CD14-positive monocyte (primary cell): ENCODE results near the gene TMEM141. TPM values are rescaled to one million over a fixed set of nuclear protein-coding genes. Genes with fewer than 3 reads are reported as not detected.

ENCODE experiments used
- DNase-seq, 3 donors: peaks; one replicate each; pipeline ENCODE4 v3.0.0-alpha.2; 2011 to 2022
- H2AFZ ChIP-seq: 2 replicates; pipeline ENCODE4 v1.6.0; 2012; ENCODE audit warnings: mild to moderate bottlenecking, low read depth, low read length, inconsistent platforms; ENCODE audit not compliant: insufficient read depth, poor library complexity, severe bottlenecking
- H3K27ac ChIP-seq, 2 donors: 1 replicate in 1 of 2; 2 replicates in 1 of 2; pipeline ENCODE4 v1.5.1; 2012 to 2013; ENCODE audit warnings: low read length in 2 of 2, control low read depth in 1 of 2, inconsistent platforms in 1 of 2, low read depth in 1 of 2, mild to moderate bottlenecking in 1 of 2
- H3K27me3 ChIP-seq, 2 donors: one replicate each; pipeline versions ENCODE4 v1.6.0 to v1.6.1; 2011 to 2013; ENCODE audit warnings: low read length in 2 of 2; ENCODE audit not compliant: control insufficient read depth in 2 of 2, insufficient read depth in 2 of 2
- H3K36me3 ChIP-seq, 2 donors: replicated peaks in 1 of 2; 1 replicate in 1 of 2; 2 replicates in 1 of 2; pipeline versions ENCODE4 v1.5.1 to v1.6.1; 2012 to 2013; ENCODE audit warnings: low read length in 2 of 2, control low read depth in 1 of 2, inconsistent platforms in 1 of 2, mild to moderate bottlenecking in 1 of 2; ENCODE audit not compliant: insufficient read depth in 2 of 2, control insufficient read depth in 1 of 2
- H3K4me1 ChIP-seq, 2 donors: 1 replicate in 1 of 2; 2 replicates in 1 of 2; pipeline versions ENCODE4 v1.5.1 to v1.6.1; 2012 to 2013; ENCODE audit warnings: low read length in 2 of 2, control low read depth in 1 of 2, inconsistent platforms in 1 of 2, mild to moderate bottlenecking in 1 of 2, moderate library complexity in 1 of 2; ENCODE audit not compliant: insufficient read depth in 2 of 2, control insufficient read depth in 1 of 2
- H3K4me2 ChIP-seq: replicated peaks from 2 replicates; pipeline ENCODE3; 2012; ENCODE audit warnings: low read length, moderate library complexity, mild to moderate bottlenecking; ENCODE audit not compliant: poor library complexity, severe bottlenecking; ENCODE audit errors: extremely low read depth
- H3K4me3 ChIP-seq, 3 experiments: fragments of 200-600 bp in 1 of 3; sonication (generic) in 1 of 3; replicated peaks in 1 of 3; 1 replicate in 2 of 3; 2 replicates in 1 of 3; pipeline ENCODE4 v1.5.1; 2011 to 2013; ENCODE audit warnings: low read length in 3 of 3, mild to moderate bottlenecking in 3 of 3, control low read depth in 2 of 3, low read depth in 2 of 3, inconsistent platforms in 1 of 3, moderate library complexity in 1 of 3
- H3K79me2 ChIP-seq: 2 replicates; pipeline ENCODE4 v1.6.0; 2012; ENCODE audit warnings: mild to moderate bottlenecking, control low read depth, inconsistent platforms, low read length, moderate library complexity; ENCODE audit not compliant: insufficient read depth
- H3K9ac ChIP-seq: 2 replicates; pipeline ENCODE4 v1.6.0; 2017; ENCODE audit warnings: low read length, mild to moderate bottlenecking; ENCODE audit not compliant: insufficient read depth, poor library complexity, severe bottlenecking
- H3K9me3 ChIP-seq, 2 donors: replicated peaks in 1 of 2; 1 replicate in 1 of 2; 2 replicates in 1 of 2; pipeline versions ENCODE4 v1.5.1 to v1.6.1; 2012 to 2013; ENCODE audit warnings: low read length in 2 of 2, control low read depth in 1 of 2; ENCODE audit not compliant: control insufficient read depth in 1 of 2, insufficient read depth in 1 of 2
- H4K20me1 ChIP-seq: 2 replicates; pipeline ENCODE4 v1.6.0; 2012; ENCODE audit warnings: mild to moderate bottlenecking, low read length, control low read depth, moderate library complexity; ENCODE audit not compliant: insufficient read depth
- H3K27ac Mint-ChIP-seq, 7 donors: one replicate each; pipeline ENCODE4 v1.8.0; 2020; ENCODE audit warnings: mild to moderate bottlenecking in 7 of 7, mixed read lengths in 7 of 7, moderate library complexity in 6 of 7, inconsistent platforms in 2 of 7
- H3K27me3 Mint-ChIP-seq, 3 donors: one replicate each; pipeline ENCODE4 v1.8.0; 2021 to 2022; ENCODE audit warnings: low read depth in 3 of 3, mild to moderate bottlenecking in 3 of 3, mixed read lengths in 3 of 3, moderate library complexity in 3 of 3, inconsistent platforms in 1 of 3
- H3K36me3 Mint-ChIP-seq, 2 donors: one replicate each; pipeline ENCODE4 v1.8.0; 2020; ENCODE audit warnings: mixed read lengths in 2 of 2, inconsistent platforms in 1 of 2, mild to moderate bottlenecking in 1 of 2
- H3K4me1 Mint-ChIP-seq: one replicate; pipeline ENCODE4 v1.8.0; 2020; ENCODE audit warnings: mild to moderate bottlenecking, mixed read lengths
- H3K4me3 Mint-ChIP-seq, 2 donors: one replicate each; pipeline ENCODE4 v1.8.0; 2020; ENCODE audit warnings: mild to moderate bottlenecking in 2 of 2, mixed read lengths in 2 of 2, moderate library complexity in 1 of 2
- H3K9me3 Mint-ChIP-seq, 7 donors: one replicate each; pipeline ENCODE4 v1.8.0; 2020 to 2022; ENCODE audit warnings: mixed read lengths in 7 of 7, mild to moderate bottlenecking in 6 of 7, moderate library complexity in 6 of 7, inconsistent platforms in 2 of 7
- WGBS: methylation state at CpG from one replicate; pipeline ENCODE4 v1.1.5; 2013; ENCODE audit warnings: missing lambda C conversion rate; ENCODE audit not compliant: insufficient coverage; 5-methylcytosine and 5-hydroxymethylcytosine counted together
- intact Hi-C, 2 donors: fragments of 100-400 bp; cut with micrococcal nuclease; formaldehyde crosslinking; loops; one replicate each; pipeline versions ENCODE4 v1.15.0 to v1.15.1; 2023
- polyA plus RNA-seq, 3 donors: library from polyadenylated mRNA; depleted of rRNA in 1 of 3; unstranded in 2 of 3; stranded (reverse) in 1 of 3; fragments of 300-500 nt in 2 of 3; fragments of >200 nt in 1 of 3; fragmentation: Illumina TruSeq in 2 of 3; gene quantifications; 1 replicate in 2 of 3; 2 replicates in 1 of 3; pipeline ENCODE4 v1.2.3, GENCODE V29; 2012 to 2021
- TF ChIP-seq, protein P1 (sequence below): fragments of 200-600 bp; IDR thresholded peaks from one replicate; pipeline ENCODE4 v1.8.0; 2022; ENCODE audit warnings: antibody characterized with exemption, mild to moderate bottlenecking

The TMEM141 gene
- polyA plus RNA-seq, 3 donors = 33.1 to 47.2 (median 39.2) TPM

DNA sequence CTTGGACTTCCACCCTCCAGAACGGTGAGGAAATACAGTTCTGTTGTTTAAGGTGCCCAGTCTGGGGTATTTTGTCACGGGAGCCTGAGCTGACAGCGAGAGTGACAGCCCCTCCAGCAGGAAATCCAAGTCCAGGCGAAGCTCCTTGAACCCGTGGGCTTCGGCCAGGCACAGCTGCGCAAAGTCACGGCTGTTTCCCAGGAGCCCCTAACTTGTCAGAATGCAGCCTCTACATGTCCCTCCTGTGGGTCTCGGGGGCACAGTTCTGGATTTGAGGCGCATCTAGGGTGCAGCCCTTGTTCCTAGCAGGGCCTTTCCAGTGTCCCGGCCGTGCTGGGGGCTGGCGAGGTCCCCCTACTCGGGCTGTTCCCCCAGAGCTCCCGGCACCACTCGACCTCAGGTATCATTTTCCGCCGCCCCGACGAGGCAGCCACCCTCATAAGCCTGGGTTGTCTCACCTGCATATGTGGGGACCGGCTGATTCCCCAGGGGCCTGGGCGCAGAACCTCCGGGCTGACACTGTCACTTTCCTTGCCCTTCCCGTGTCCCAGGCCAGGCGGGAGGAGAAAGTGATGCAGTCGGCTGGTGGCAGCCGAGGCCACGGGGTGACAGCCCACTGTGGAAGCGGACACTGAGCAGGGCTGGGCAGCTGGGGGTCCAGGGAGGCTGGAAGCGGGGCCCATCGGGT is 37.6 kb upstream of the TMEM141 start:
- H3K4me2 ChIP-seq = no peak overlapping the region
- H3K79me2 ChIP-seq = no peaks in the 10 kb centered on the region
- H3K36me3 Mint-ChIP-seq = peaks cover 0 to 4% of the 10 kb centered on the region in 2 donors
- H3K27ac ChIP-seq = no peak overlapping the region
- H3K9me3 ChIP-seq = peaks cover 25 to 38% of the 10 kb centered on the region in 2 donors
- DNase-seq = no peak
- H3K27ac Mint-ChIP-seq = no peak overlapping the region
- H3K4me1 ChIP-seq = no peaks in the 10 kb centered on the region
- H3K4me3 ChIP-seq = no peak overlapping the region
- H3K27me3 Mint-ChIP-seq = peaks cover 5 to 25% (median 8%) of the 10 kb centered on the region in 3 donors
- H3K36me3 ChIP-seq = no peaks in the 10 kb centered on the region
- H4K20me1 ChIP-seq = no peaks in the 10 kb centered on the region
- peaks cover 24 to 42% (median 39%) of the 10 kb centered on the region in 7 donors for H3K9me3 Mint-ChIP-seq
- intact Hi-C loops = no loop called here
- no peak overlapping the region for H3K4me3 Mint-ChIP-seq
- TF ChIP-seq, protein P1, sequence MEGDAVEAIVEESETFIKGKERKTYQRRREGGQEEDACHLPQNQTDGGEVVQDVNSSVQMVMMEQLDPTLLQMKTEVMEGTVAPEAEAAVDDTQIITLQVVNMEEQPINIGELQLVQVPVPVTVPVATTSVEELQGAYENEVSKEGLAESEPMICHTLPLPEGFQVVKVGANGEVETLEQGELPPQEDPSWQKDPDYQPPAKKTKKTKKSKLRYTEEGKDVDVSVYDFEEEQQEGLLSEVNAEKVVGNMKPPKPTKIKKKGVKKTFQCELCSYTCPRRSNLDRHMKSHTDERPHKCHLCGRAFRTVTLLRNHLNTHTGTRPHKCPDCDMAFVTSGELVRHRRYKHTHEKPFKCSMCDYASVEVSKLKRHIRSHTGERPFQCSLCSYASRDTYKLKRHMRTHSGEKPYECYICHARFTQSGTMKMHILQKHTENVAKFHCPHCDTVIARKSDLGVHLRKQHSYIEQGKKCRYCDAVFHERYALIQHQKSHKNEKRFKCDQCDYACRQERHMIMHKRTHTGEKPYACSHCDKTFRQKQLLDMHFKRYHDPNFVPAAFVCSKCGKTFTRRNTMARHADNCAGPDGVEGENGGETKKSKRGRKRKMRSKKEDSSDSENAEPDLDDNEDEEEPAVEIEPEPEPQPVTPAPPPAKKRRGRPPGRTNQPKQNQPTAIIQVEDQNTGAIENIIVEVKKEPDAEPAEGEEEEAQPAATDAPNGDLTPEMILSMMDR = no peak
- H3K4me1 Mint-ChIP-seq = peaks cover 10% of the 10 kb centered on the region
- no peak overlapping the region for H2AFZ ChIP-seq
- WGBS = 96% methylated on average over 30 of the region's 31 CpGs
- H3K9ac ChIP-seq = no peak overlapping the region
- H3K27me3 ChIP-seq = no peaks in the 10 kb centered on the region

DNA sequence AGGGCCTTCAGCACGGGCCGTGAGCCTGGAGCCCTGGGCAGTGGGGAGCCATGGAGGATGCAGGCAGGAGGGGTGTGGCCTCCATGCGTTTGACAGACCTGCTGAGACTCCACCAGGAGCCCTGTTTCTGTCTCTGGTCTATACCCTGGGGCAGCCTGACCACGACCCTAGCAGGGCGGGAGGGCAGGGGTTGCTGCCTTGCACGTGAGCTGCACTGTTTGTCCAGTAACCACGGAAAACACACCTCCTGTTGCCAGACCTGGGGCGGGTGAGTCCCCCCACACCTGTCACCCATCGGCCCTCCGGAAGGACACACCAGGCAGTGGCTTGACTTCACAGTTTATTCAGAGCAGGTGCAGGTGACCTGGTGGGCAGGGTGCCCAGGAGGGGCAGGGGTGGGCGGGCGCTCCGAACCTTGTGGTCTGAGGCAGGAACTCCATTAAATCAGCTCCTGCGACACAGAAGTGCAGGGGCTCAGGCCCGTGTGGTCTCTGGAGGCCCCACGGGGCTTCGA is 37.0 kb upstream of the TMEM141 start:
- Mint-ChIP-seq H3K4me3 (no peak overlapping the region), H3K27ac (no peak overlapping the region), H3K4me1 (peaks cover 10% of the 10 kb centered on the region), H3K9me3 (peaks cover 24 to 42% (median 39%) of the 10 kb centered on the region in 7 donors), H3K36me3 (peaks cover 0 to 4% of the 10 kb centered on the region in 2 donors), H3K27me3 (peaks cover 5 to 25% (median 8%) of the 10 kb centered on the region in 3 donors)
- no peak overlapping the region for H2AFZ ChIP-seq
- H3K9ac ChIP-seq = no peak overlapping the region
- 30% methylated on average over 15 of the region's 17 CpGs for WGBS
- H3K79me2 ChIP-seq = no peaks in the 10 kb centered on the region
- no peaks in the 10 kb centered on the region for H3K36me3 ChIP-seq
- TF ChIP-seq, protein P1 = no peak
- no peaks in the 10 kb centered on the region for H3K4me1 ChIP-seq
- H3K4me3 ChIP-seq = no peak overlapping the region
- intact Hi-C loops = no loop called here
- no peaks in the 10 kb centered on the region for H3K27me3 ChIP-seq
- no peak overlapping the region for H3K27ac ChIP-seq
- H4K20me1 ChIP-seq = no peaks in the 10 kb centered on the region
- no peak for DNase-seq
- H3K4me2 ChIP-seq = no peak overlapping the region
- peaks cover 25 to 38% of the 10 kb centered on the region in 2 donors for H3K9me3 ChIP-seq
